Sigmoid colon (tissue), 7 donors: ENCODE data around the gene INSIG1. TPM values are rescaled to one million over a fixed set of nuclear protein-coding genes. Genes with fewer than 3 reads are reported as not detected.

ENCODE experiments used
- DNase-seq: peaks from one replicate; pipeline ENCODE4 v3.0.0-alpha.2; 2019
- H3K27ac ChIP-seq, 4 donors: fragments of 200-600 bp; sonication (generic); one replicate each; pipeline ENCODE4 v1.5.1; 2016 to 2019; ENCODE audit warnings: mild to moderate bottlenecking in 1 of 4
- H3K27me3 ChIP-seq, 3 donors: fragments of 200-600 bp; sonication (generic); one replicate each; pipeline ENCODE4 v1.5.1; 2019; ENCODE audit warnings: mild to moderate bottlenecking in 1 of 3
- H3K36me3 ChIP-seq, 4 donors: fragments of 200-600 bp; sonication (generic); one replicate each; pipeline ENCODE4 v1.5.1; 2016 to 2019
- H3K4me1 ChIP-seq, 4 donors: fragments of 200-600 bp; sonication (generic); one replicate each; pipeline ENCODE4 v1.5.1; 2017 to 2019
- H3K4me3 ChIP-seq, 4 donors: fragments of 200-600 bp; sonication (generic); one replicate each; pipeline ENCODE4 v1.5.1; 2017 to 2019; ENCODE audit warnings: mild to moderate bottlenecking in 2 of 4, moderate library complexity in 1 of 4
- H3K9me3 ChIP-seq, 4 donors: fragments of 200-600 bp in 3 of 4; sonication (generic) in 3 of 4; one replicate each; pipeline versions ENCODE4 v1.5.1 to v1.6.1; 2013 to 2019
- EP300 ChIP-seq, 4 donors: sonication (generic); formaldehyde crosslinking; IDR thresholded peaks; one replicate each; pipeline ENCODE4 v1.6.1; 2017; ENCODE audit warnings: antibody characterized with exemption in 4 of 4
- POLR2A ChIP-seq, 2 donors: fragments of 450-650 bp; IDR thresholded peaks; one replicate each; pipeline ENCODE4 v1.6.1; 2016; ENCODE audit warnings: antibody characterized with exemption in 2 of 2, mild to moderate bottlenecking in 2 of 2, moderate library complexity in 2 of 2
- POLR2AphosphoS5 ChIP-seq, 4 donors: sonication (generic); formaldehyde crosslinking; IDR thresholded peaks; one replicate each; pipeline ENCODE4 v1.6.1; 2017; ENCODE audit warnings: antibody characterized with exemption in 4 of 4
- WGBS, 2 donors: extraction: QIAGEN DNeasy Blood & Tissue Kit; methylation state at CpG; one replicate each; pipeline ENCODE4 v1.1.7; 2013; 5-methylcytosine and 5-hydroxymethylcytosine counted together
- intact Hi-C: fragments of 100-400 bp; cut with DNase I; formaldehyde crosslinking; loops from one replicate; pipeline ENCODE4 v1.15.1; 2023
- polyA plus RNA-seq, 3 donors: library from polyadenylated mRNA; stranded (reverse); fragments of 200-250 nt; gene quantifications; one replicate each; pipeline ENCODE4 v1.2.3, GENCODE V29; 2013
- total RNA-seq, 4 donors: library from RNA; depleted of rRNA; stranded (reverse); fragments of >200 nt; gene quantifications; one replicate each; pipeline ENCODE4 v1.1.0, GENCODE V29; 2016
- TF ChIP-seq, protein P1 (sequence below), 4 experiments: fragments of 450-650 bp in 3 of 4; fragments of 200-600 bp in 1 of 4; IDR thresholded peaks; one replicate each; pipeline ENCODE4 v1.5.1; 2016 to 2019; ENCODE audit warnings: antibody characterized with exemption in 4 of 4, mild to moderate bottlenecking in 3 of 4, moderate library complexity in 2 of 4
- donor health status: healthy with polysubstance abuse.
- donor health status: Bipolar disorder and iron deficiency.
- donor health status: healthy.

Gene INSIG1
- total and polyA plus RNA-seq, 7 donors, result 22.2 to 102 (median 39.1) TPM

DNA sequence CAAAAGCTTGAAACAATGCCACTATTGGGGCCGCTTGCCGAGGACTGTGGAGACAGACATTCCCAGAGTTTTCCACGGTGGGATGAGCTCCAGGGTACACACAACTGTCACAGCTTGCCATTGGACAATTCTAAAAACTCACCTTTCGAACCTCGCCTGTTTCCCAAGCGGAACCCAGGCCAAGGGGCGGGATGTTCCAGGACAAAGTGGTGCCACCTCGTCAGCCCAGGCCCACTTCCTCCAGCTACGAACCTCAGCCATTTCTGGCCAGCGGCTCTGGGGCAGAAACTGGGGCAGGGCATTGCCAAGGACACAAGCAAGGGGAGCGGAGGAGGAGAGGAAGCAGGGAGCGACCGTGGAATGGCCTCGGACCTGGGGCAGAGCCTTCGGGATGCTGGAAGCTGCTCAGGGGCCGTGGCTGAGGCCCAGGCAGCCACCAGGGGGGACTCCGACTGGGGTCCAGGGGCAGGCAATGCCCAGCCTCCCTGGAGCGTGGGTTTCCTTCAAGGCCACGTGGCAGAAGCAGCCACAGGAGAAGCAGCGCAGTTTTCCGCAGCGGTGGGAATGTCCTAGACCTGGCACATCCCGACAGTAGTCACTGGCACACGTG, 44.7 kb upstream of the INSIG1 start:
- intact Hi-C loops, result no loop called here
- Histone ChIP-seq H3K27me3 (no peaks in the 10 kb centered on the region), H3K4me3 (no peak overlapping the region), H3K4me1 (no peaks in the 10 kb centered on the region), H3K9me3 (no peaks in the 10 kb centered on the region), H3K27ac (no peak overlapping the region), H3K36me3 (no peaks in the 10 kb centered on the region)
- 77 to 85% methylated on average over 24 of the region's 24 CpGs for WGBS, 2 donors
- TF ChIP-seq EP300 (IDR thresholded peaks at IDR 0.05) (no peak), POLR2A (IDR thresholded peaks at IDR 0.05) (no peak), POLR2AphosphoS5 (IDR thresholded peaks at IDR 0.05) (no peak)
- TF ChIP-seq, protein P1, sequence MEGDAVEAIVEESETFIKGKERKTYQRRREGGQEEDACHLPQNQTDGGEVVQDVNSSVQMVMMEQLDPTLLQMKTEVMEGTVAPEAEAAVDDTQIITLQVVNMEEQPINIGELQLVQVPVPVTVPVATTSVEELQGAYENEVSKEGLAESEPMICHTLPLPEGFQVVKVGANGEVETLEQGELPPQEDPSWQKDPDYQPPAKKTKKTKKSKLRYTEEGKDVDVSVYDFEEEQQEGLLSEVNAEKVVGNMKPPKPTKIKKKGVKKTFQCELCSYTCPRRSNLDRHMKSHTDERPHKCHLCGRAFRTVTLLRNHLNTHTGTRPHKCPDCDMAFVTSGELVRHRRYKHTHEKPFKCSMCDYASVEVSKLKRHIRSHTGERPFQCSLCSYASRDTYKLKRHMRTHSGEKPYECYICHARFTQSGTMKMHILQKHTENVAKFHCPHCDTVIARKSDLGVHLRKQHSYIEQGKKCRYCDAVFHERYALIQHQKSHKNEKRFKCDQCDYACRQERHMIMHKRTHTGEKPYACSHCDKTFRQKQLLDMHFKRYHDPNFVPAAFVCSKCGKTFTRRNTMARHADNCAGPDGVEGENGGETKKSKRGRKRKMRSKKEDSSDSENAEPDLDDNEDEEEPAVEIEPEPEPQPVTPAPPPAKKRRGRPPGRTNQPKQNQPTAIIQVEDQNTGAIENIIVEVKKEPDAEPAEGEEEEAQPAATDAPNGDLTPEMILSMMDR (IDR thresholded peaks at IDR 0.05), result no peak
- no peak for DNase-seq

DNA sequence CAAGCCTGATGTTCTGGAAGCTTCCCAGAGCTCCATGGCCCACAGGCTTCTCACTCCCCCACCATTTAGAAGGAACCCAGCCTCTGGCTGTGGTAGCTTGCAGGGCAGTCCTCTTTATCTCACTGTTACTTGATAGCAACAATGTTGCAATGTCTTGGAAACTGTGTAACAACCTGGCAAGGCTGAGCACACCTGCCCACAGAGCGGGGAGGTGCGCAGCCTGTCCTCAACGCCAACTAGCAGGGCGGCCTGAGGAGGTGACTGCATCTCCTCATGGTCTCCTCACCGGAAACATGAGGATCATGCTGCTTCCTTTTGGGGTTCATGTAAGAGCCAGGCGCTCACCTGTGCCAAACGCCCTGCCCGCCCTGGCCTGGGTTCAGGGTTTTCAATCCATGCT, 43.7 kb upstream of the INSIG1 start:
- 88 to 94% methylated on average over 8 of the region's 8 CpGs for WGBS, 2 donors
- intact Hi-C loops, result no loop called here
- Histone ChIP-seq H3K4me3 (no peak overlapping the region), H3K9me3 (no peaks in the 10 kb centered on the region), H3K27ac (no peak overlapping the region), H3K27me3 (no peaks in the 10 kb centered on the region), H3K4me1 (no peaks in the 10 kb centered on the region), H3K36me3 (no peaks in the 10 kb centered on the region)
- no peak for DNase-seq
- TF ChIP-seq EP300 (IDR thresholded peaks at IDR 0.05) (no peak), POLR2A (IDR thresholded peaks at IDR 0.05) (no peak), POLR2AphosphoS5 (IDR thresholded peaks at IDR 0.05) (no peak)
- TF ChIP-seq, protein P1 (IDR thresholded peaks at IDR 0.05), result no peak

DNA sequence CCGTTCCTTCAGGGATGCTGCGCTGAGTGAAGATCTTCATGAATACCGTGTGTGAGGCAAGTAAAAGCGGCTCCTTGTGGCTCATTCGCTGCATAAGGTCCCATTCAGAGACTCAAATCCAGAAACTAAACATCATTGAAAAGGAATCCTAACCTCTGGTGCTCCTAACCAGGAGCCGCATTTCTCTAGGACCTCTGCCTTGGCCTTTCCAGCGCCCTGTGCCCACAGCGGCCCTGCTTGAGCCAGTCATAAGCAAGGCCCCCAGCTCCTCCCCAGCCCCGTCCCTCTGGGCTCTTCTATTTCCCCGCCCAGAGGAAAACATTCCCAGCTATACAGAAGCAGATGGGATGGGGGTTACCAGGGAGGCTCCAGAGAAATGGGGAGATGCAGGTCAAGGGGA, 42.6 kb upstream of the INSIG1 start:
- WGBS, 2 donors, result 89 to 93% methylated on average over 10 of the region's 10 CpGs
- TF ChIP-seq, protein P1 (IDR thresholded peaks at IDR 0.05), result no peak
- TF ChIP-seq POLR2A (IDR thresholded peaks at IDR 0.05), result no peak
- no peak for TF ChIP-seq EP300 (IDR thresholded peaks at IDR 0.05)
- TF ChIP-seq POLR2AphosphoS5 (IDR thresholded peaks at IDR 0.05), result no peak
- intact Hi-C loops, result no loop called here

DNA sequence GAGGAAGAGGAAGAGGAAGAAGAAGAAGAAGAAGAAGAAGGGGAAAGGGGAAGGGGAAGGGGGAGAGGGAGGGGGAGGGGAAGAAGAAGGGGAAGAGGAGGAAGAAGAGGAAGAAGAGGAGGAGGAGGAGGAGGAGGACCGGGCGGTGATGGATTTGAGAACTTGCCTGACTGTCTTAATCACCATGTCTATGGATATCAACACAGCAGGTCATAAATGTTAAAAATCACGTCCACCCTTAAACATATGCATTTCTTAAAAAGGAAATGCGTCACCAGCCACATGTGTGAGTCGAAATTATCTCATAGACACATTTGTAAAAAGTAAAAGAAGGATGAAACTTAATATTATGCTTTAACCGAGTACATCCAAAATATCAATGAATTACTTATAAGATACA, 42.1 kb upstream of the INSIG1 start:
- TF ChIP-seq, protein P1 (IDR thresholded peaks at IDR 0.05), result no peak
- no peak for TF ChIP-seq EP300 (IDR thresholded peaks at IDR 0.05)
- no peak for TF ChIP-seq POLR2AphosphoS5 (IDR thresholded peaks at IDR 0.05)
- TF ChIP-seq POLR2A (IDR thresholded peaks at IDR 0.05), result no peak
- WGBS, 2 donors, result 77% methylated on average over 6 of the region's 6 CpGs
- intact Hi-C loops, result no loop called here
- no peak overlapping the region for H3K4me3 ChIP-seq
- no peak overlapping the region for H3K27ac ChIP-seq
- H3K9me3 ChIP-seq, result no peaks in the 10 kb centered on the region
- peaks cover 0 to 2% (median 0%) of the 10 kb centered on the region in 3 donors for H3K27me3 ChIP-seq
- DNase-seq, result no peak
- no peaks in the 10 kb centered on the region for H3K36me3 ChIP-seq
- no peaks in the 10 kb centered on the region for H3K4me1 ChIP-seq

More for the DNA sequence above, 42.6 kb upstream of the INSIG1 start:
- Histone ChIP-seq H3K4me3 (no peak overlapping the region), H3K27ac (no peak overlapping the region), H3K36me3 (no peaks in the 10 kb centered on the region), H3K4me1 (no peaks in the 10 kb centered on the region), H3K27me3 (no peaks in the 10 kb centered on the region), H3K9me3 (no peaks in the 10 kb centered on the region)
- DNase-seq, result no peak
